Measurements from ENCODE around the gene EPHX1.

GRCh38 chr1:225860107-225860506 lies 50.2 kb downstream of the EPHX1 start:
- no peak for TF ChIP-seq POLR2A (IDR thresholded peaks at IDR 0.05)
- no peak for TF ChIP-seq EP300 (IDR thresholded peaks at IDR 0.05)
- no peak for TF ChIP-seq CTCF (IDR thresholded peaks at IDR 0.05)

Data from suprapubic skin (tissue), 3 donors.